ENCODE results near the gene BANP.

GRCh38 chr16:87974178-87974577 lies 22.9 kb downstream of the BANP start:
- no peak for TF ChIP-seq NFRKB (IDR thresholded peaks at IDR 0.05)
- no peak for TF ChIP-seq BHLHE40 (IDR thresholded peaks at IDR 0.05; ENCODE audit: borderline replicate concordance)
- TF ChIP-seq TARDBP (IDR thresholded peaks at IDR 0.05) = no peak
- no peak for TF ChIP-seq HDGF (IDR thresholded peaks at IDR 0.05; ENCODE audit: borderline replicate concordance)
- TF ChIP-seq PKNOX1 (IDR thresholded peaks at IDR 0.05) = no peak
- TF ChIP-seq CTBP1 (IDR thresholded peaks at IDR 0.05; ENCODE audit: borderline replicate concordance) = no peak
- no peak for TF ChIP-seq ELF4 (IDR thresholded peaks at IDR 0.05)
- no peak for TF ChIP-seq FOXK2 (IDR thresholded peaks at IDR 0.05)

Measured in HEK293T (cell line).